ENCODE results near the gene RICTOR.

Gene RICTOR

DNA sequence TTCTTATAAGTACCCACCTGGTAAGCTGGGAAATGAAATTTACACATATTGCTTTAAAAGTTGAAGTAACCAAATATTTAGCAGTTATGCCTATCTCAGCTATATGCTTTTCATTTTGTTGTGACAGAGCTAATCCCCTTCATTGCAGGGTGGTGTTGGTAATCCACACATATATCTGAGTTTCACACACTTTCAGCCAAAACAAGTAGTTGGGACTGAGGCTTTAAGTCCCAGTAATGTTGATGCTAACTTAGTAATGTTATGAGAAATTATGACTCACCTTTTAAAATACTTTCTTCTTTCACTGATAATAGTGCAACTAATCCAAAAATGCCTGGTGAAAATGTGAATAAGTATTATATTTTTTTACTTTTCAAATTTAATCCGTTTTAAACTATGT lies 19.2 kb upstream of the RICTOR start:
- Histone ChIP-seq H3K36me3 (no peaks in the 10 kb centered on the region), H3K27ac (no peak overlapping the region), H3K9me3 (no peaks in the 10 kb centered on the region), H3K4me1 (ENCODE audit: control insufficient read depth in 1 of 2, insufficient read depth in 1 of 2, low read depth in 1 of 2, low read length in 1 of 2) (no peaks in the 10 kb centered on the region), H3K27me3 (no peaks in the 10 kb centered on the region), H3K4me3 (ENCODE audit: low read depth in 1 of 2, low read length in 1 of 2) (no peak overlapping the region)
- TF ChIP-seq, protein P1, sequence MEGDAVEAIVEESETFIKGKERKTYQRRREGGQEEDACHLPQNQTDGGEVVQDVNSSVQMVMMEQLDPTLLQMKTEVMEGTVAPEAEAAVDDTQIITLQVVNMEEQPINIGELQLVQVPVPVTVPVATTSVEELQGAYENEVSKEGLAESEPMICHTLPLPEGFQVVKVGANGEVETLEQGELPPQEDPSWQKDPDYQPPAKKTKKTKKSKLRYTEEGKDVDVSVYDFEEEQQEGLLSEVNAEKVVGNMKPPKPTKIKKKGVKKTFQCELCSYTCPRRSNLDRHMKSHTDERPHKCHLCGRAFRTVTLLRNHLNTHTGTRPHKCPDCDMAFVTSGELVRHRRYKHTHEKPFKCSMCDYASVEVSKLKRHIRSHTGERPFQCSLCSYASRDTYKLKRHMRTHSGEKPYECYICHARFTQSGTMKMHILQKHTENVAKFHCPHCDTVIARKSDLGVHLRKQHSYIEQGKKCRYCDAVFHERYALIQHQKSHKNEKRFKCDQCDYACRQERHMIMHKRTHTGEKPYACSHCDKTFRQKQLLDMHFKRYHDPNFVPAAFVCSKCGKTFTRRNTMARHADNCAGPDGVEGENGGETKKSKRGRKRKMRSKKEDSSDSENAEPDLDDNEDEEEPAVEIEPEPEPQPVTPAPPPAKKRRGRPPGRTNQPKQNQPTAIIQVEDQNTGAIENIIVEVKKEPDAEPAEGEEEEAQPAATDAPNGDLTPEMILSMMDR (IDR thresholded peaks at IDR 0.05): no peak

DNA sequence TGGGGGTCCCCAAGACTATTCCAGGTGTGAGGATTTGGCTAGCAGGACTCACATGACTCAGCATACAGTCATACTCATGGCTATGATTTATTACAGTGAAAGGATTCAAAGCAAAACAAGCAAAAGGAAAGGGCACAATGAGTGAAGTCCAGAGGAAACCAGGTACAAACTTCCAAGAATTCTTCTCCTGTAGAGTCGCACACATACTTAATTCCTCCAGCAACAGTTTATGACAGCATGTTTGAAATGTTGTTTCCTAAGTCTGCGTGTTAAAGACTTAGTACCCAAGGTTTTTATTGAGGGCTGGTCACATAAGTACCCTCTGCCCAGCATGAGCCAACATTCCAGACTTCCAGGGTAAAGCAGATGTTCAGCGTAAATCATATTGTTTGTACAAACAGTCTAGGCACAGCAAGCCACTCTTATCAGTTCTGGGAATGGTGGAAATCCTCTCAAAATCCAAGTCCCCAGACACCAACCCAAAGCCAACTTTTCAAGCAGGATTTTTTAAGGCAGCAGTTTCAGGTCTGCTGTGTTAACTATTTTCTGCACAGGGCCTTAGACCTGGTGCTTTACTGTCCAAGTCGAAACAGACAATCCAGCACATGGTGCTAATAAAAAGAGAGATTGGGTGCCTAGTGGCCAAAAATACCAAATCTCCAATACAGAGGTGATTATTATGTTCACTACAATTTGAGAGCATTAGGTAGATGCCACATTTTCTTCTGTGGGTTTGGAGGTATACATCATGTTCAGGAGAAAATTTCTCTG lies 18.6 kb upstream of the RICTOR start:
- Histone ChIP-seq H3K36me3 (no peaks in the 10 kb centered on the region), H3K4me1 (ENCODE audit: control insufficient read depth in 1 of 2, insufficient read depth in 1 of 2, low read depth in 1 of 2, low read length in 1 of 2) (no peaks in the 10 kb centered on the region), H3K27me3 (no peaks in the 10 kb centered on the region), H3K4me3 (ENCODE audit: low read depth in 1 of 2, low read length in 1 of 2) (no peak overlapping the region), H3K9me3 (no peaks in the 10 kb centered on the region), H3K27ac (no peak overlapping the region)
- TF ChIP-seq, protein P1 (IDR thresholded peaks at IDR 0.05): no peak

DNA sequence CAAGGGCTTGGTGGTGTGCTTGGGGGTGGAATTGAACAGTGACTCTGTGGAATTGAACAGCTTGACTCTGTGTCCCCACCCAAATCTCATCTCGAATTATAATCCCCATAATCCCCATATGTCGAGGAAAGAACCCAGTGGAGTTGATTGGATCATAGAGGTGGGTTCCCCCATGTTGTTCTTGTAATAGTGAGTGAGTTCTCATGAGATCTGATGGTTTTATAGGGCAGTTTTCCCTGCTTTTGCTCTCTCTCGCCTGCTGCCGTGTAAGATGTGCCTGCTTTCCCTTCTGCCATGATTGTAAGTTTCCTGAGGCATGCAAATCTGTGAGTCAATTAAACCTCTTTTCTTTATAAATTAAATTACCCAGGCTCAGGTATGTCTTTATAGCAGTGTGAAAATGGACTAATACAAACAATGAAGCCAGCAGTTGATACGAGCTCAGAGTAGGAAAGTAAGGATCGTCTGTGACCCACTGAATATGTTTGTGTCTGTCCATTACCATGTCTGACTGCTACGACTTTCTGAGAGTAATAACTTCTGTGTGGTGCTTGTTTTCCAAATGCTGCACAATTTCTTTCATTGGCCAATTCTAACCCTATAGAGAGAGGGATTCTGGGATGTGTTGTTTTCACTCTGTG lies 17.9 kb upstream of the RICTOR start:
- H3K4me1 ChIP-seq (ENCODE audit: control insufficient read depth in 1 of 2, insufficient read depth in 1 of 2, low read depth in 1 of 2, low read length in 1 of 2): no peaks in the 10 kb centered on the region
- no peaks in the 10 kb centered on the region for H3K36me3 ChIP-seq
- H3K27ac ChIP-seq: no peak overlapping the region
- no peaks in the 10 kb centered on the region for H3K27me3 ChIP-seq
- no peaks in the 10 kb centered on the region for H3K9me3 ChIP-seq
- TF ChIP-seq, protein P1 (IDR thresholded peaks at IDR 0.05): no peak
- no peak overlapping the region for H3K4me3 ChIP-seq (ENCODE audit: low read depth in 1 of 2, low read length in 1 of 2)

DNA sequence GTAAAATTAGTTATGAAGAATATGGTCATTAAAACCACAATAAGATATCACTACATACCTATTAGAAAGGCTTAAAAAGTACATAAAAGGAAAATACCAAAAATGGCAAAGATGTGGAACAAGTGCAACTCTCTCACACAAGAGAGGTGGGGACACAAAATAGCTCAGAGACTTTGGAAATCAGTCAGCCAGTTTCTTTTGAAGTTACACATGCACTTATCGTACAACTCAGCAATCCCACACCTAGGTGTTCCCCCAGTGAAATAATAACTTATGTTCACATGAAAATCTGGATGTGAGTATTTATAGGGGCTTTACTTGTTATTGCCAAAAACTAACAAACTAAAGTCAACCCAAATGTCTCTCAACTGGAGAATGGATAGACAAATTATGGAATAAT lies 9.8 kb upstream of the RICTOR start:
- TF ChIP-seq, protein P1 (IDR thresholded peaks at IDR 0.05): no peak
- no peaks in the 10 kb centered on the region for H3K36me3 ChIP-seq
- no peak overlapping the region for H3K4me3 ChIP-seq (ENCODE audit: low read depth in 1 of 2, low read length in 1 of 2)

DNA sequence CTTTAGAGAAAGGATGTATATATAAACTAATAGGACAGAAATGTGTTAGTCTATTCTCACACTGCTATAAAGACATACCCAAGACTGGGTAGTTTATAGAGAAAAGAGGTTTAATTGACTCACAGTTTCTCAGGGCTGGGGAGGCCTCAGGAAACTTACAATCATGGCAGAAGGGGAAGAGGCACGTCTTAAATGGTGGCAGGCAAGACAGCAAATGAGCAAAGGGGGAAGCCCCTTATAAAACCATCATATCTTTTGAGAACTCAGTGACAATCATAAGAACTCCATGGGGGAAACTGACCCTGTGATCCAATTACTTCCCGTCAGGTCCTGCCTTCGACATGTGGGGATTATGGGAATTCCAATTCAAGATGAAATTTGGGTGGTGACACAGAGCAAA lies 8.8 kb upstream of the RICTOR start:
- H3K4me3 ChIP-seq (ENCODE audit: low read depth in 1 of 2, low read length in 1 of 2): no peak overlapping the region
- no peaks in the 10 kb centered on the region for H3K27me3 ChIP-seq
- TF ChIP-seq, protein P1 (IDR thresholded peaks at IDR 0.05): no peak
- H3K9me3 ChIP-seq: no peaks in the 10 kb centered on the region
- no peak overlapping the region for H3K27ac ChIP-seq
- H3K4me1 ChIP-seq (ENCODE audit: control insufficient read depth in 1 of 2, insufficient read depth in 1 of 2, low read depth in 1 of 2, low read length in 1 of 2): no peaks in the 10 kb centered on the region
- no peaks in the 10 kb centered on the region for H3K36me3 ChIP-seq

More for the DNA sequence above, 9.8 kb upstream of the RICTOR start:
- Histone ChIP-seq H3K27ac (no peak overlapping the region), H3K9me3 (no peaks in the 10 kb centered on the region), H3K4me1 (ENCODE audit: control insufficient read depth in 1 of 2, insufficient read depth in 1 of 2, low read depth in 1 of 2, low read length in 1 of 2) (no peaks in the 10 kb centered on the region), H3K27me3 (no peaks in the 10 kb centered on the region)
